Left colon (tissue), 2 donors: Measurements from ENCODE around the gene SPINK4. TPM values are rescaled to one million over a fixed set of nuclear protein-coding genes. Genes with fewer than 3 reads are reported as not detected.

Experiments
- ATAC-seq: fragments of 200-7000 bp; cut with Tn5 transposase; one replicate; pipeline ENCODE4 v1.9.1; 2020; ENCODE audit warnings: mild to moderate bottlenecking, moderate library complexity
- DNase-seq, 2 donors: peaks; one replicate each; pipeline ENCODE4 v3.0.0-alpha.2; 2020
- intact Hi-C, 2 donors: fragments of 100-400 bp; cut with DNase I in 1 of 2; cut with micrococcal nuclease in 1 of 2; formaldehyde crosslinking; loops; one replicate each; pipeline versions ENCODE4 v1.11.2 to v1.14.0; 2022; cut with DNase I, micrococcal nuclease
- total RNA-seq, 2 donors: library from RNA; stranded (reverse); fragmentation: NEBNext Ultra II Directional; extraction: Animal tissue kit (Norgen Biotek cat#: 25700); gene quantifications; one replicate each; pipeline ENCODE4 v1.2.1, GENCODE V29; 2021
- donor health status: DM: no; HTN: no; CAD: no.
- donor health status: DM: yes; HTN: yes; CAD: no.

Gene SPINK4
- total RNA-seq, 2 donors from 2014 or later, result 13.9 to 146 TPM

- DNase-seq (no peak), ATAC-seq (no peak)
- intact Hi-C loops, result no loop called here
Measured at GRCh38 chr9:33249983-33250382, 10.0 kb downstream of the SPINK4 start.

DNA sequence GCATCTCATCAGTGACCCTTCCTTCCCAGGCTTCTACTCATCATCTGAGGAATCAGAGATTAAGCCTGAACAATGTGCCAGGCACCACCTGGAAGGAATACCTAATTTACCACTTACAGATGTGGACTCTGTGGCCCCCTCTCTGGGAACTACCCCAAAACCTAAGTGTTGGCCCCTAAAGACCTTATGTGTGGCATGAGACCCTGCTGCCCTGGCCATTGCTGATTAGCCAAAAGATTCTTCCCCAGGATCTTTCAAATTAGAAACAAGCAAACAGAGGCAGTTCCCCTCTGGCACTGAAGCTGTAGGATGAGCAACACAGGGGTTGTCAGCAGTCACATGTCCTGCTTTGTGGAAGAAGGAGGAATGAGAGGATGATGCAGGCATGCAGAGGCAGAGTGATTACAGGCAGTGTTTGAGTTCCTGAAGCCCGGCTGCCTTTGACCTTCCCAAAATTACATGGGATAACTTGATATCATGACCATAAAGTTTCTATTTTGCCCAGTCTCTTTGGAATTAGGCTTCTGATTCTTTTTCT, 10.6 kb downstream of the SPINK4 start:
- DNase-seq (no peak), ATAC-seq (peak; percentile 13)
- intact Hi-C loops, result no loop called here

DNA sequence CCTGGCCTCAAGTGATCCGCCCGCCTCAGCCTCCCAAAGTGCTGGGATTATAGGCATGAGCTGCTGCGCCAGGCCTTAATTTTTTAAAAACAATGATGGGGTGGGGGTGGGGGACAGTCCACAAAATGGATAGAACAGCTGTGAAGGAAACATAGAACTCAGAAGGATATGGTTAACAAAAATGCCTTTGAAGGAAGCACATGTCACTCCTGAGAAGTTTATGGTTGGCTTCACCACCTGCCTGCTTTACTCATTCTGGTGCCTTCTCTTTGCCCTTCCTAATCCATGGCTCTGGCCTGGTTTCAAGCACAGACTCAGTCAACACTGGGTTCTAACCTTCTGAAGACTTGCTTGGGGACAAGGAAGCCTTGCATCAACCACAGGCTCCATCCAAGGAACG, 14.2 kb downstream of the SPINK4 start:
- intact Hi-C loops, result no loop called here
- DNase-seq (no peak), ATAC-seq (no peak)

DNA sequence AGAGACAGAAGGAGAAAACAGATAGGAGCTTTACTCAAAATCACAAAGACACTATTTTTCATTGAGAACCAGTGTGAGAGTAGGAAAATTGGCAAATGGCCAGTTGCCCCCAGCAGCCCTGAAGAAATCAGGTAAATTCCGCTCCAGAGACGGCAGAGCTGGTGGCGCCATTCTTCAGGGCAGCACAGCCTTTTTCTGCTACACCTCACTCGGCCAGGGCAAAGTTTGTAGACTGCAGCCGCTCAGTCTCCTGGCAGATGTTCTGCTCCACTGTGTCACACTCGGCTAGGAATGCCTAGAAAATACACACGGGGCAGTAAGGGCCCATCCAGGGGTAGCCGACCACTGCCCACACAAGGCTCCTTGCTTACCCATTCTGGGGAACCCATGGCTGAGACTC, 15.0 kb downstream of the SPINK4 start:
- DNase-seq (no peak), ATAC-seq (no peak)
- intact Hi-C loops, result no loop called here

GRCh38 chr9:33255471-33255870, 15.5 kb downstream of the SPINK4 start:
- no peak for DNase-seq
- intact Hi-C loops, result no loop called here
- ATAC-seq, result no peak

DNA sequence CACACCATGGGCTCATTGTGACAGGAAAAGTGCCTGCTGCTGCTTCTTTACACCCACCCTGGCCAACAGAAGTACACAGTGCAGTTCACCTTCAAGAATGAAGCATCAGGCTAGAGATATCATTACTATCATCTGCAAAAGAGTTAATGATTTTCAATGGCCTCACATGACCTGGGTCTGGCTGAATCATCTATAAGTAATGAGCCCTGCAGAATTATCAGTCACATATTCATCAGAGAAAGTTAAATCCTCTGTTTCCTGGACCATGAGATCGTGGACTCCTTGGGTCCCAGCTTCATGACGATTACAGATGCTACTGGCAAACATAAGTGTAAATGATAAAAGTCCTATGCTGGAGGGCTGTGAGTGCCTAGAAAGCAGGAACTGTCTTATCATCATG, 16.3 kb downstream of the SPINK4 start:
- intact Hi-C loops, result no loop called here
- ATAC-seq, result no peak
- no peak for DNase-seq

GRCh38 chr9:33257276-33257675, 17.3 kb downstream of the SPINK4 start:
- DNase-seq, result no peak
- intact Hi-C loops, result no loop called here
- no peak for ATAC-seq

- intact Hi-C loops, result no loop called here
- ATAC-seq (no peak), DNase-seq (no peak)
Measured at GRCh38 chr9:33260372-33260771, 20.4 kb downstream of the SPINK4 start.

DNA sequence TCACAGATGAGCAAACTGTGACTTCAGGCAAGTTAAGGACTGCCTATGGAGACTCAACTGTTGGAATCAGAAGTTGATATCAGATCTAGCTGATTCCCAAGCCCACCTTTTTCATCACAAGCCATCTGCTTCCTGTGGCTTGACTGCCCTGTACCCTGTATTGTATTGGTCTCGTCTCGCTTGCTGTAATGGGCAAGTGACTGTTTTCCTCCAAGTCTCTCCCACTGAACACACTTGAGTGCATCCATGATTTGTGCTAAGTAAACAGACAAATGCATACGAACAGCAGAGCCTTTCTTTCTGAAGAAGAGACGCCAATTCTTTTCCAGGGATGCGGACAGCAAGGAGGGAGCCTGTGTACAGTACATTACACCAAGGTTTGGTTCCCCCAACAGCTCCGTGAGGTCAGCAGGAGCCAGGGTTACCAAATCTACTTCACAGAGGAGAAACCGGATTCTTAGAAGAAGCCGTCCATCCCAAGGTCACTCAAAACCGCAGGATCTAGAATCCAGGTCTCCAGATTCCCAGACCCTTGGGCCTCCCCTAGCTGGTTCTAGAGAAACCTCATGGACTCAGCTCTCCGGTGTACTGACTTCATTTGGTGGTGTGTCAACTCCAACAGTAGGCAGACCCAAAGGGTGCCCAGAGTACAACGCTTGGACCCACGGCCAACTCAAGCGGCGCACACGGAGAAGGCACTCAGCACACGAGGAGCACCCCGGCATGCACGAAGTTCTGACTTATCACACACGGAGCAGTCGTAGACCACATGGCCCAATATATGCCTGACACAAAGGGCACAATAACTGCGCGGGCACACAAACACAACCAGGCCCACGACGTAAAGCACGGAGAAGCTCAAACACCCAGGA, 23.4 kb downstream of the SPINK4 start:
- intact Hi-C loops, result no loop called here
- DNase-seq (no peak), ATAC-seq (peak; percentile 22)

- intact Hi-C loops, result no loop called here
- DNase-seq (peak; percentile 58 to 74), ATAC-seq (peak; percentile 27)
Measured at GRCh38 chr9:33264003-33264472, 24.1 kb downstream of the SPINK4 start.

DNA sequence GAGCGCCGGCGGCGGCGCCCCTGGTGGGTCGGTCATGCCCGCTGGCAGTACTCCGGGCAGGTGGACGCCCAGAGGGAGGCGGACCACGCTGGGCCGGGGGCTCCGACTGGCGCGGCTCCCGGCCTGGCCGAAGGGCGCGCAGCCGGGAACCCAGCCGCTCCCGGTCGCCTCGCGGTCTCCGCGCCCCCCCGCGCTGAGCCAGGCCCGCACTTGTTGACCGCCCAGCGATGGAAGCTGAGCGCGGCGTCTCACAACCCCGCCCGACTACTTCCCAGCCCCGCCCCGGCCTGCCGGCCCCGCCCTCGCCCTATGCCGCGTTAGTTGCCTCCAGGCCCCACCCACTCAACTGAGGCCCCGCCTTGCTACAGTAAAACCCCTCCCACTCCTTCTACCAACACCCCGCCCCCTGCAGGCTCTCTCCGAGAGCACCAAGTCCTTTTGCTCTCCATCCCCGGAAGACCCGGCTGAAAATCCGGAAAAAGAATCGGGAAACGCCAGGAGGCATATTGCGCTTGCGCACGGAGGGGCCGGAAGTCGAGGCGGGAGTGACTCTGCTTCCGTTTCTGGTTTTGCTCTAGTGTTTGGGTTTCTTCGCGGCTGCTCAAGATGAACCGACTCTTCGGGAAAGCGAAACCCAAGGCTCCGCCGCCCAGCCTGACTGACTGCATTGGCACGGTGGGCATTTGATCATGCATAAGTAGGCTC, 24.7 kb downstream of the SPINK4 start, which contains the start of the genes BAG1 and CHMP5:
Gene BAG1 (minus strand): TSS at position 236 of the 705 bp plus-strand sequence.
Gene CHMP5 (plus strand): TSS at position 577 of the 705 bp plus-strand sequence. CDS start 30 bp downstream, at position 607.
- DNase-seq, result peak; percentile 99 to 100
- intact Hi-C loops, result no loop called here

GRCh38 chr9:33265211-33265865, 25.4 kb downstream of the SPINK4 start:
- ATAC-seq (no peak), DNase-seq (peak in 1 of 2 donors; percentile 28)
- intact Hi-C loops, result no loop called here

More for the DNA sequence above, 24.7 kb downstream of the SPINK4 start, which contains the start of the genes BAG1 and CHMP5:
- peak; percentile 92 for ATAC-seq

DNA sequence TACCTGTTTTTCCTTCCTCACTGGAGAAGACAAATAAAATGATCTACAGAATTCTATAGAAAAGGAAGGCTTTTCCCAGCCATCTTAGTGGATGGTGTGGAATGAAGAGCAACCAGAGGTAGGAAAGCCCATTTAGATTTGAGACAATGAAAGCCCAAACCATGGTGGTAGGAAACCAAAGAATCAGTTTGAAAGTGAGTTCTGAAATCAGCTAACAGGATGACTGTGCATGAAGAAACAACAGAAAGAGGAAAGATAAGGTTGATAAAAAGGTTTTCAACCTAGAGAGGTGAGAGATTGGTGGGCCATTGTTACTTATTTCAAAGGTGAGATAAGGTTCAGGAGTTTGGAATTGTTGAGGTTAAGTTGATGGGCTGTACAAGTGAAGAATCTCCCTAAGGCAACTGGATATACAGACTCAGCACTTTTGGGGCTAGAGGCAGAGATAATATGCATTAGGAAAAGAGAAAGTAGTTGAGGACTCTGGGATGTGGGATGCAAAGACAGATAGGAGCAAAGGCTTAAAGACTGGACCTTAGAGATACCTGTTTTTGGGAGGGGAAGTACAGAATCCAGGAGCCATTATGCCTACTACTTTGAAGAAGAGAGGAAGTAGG, 27.3 kb downstream of the SPINK4 start:
- DNase-seq (no peak), ATAC-seq (no peak)
- intact Hi-C loops, result no loop called here

GRCh38 chr9:33270146-33270545, 30.2 kb downstream of the SPINK4 start:
- no peak for ATAC-seq
- DNase-seq, result no peak
- intact Hi-C loops, result no loop called here

- DNase-seq (peak; percentile 23 to 64), ATAC-seq (peak; percentile 96)
- intact Hi-C loops, result no loop called here
Measured at GRCh38 chr9:33272061-33272460, 32.1 kb downstream of the SPINK4 start.

GRCh38 chr9:33273266-33273971, 33.5 kb downstream of the SPINK4 start:
- ATAC-seq (no peak), DNase-seq (no peak)
- intact Hi-C loops, result no loop called here

GRCh38 chr9:33273972-33274328, 34.0 kb downstream of the SPINK4 start:
- DNase-seq, result no peak
- no peak for ATAC-seq
- intact Hi-C loops, result no loop called here

DNA sequence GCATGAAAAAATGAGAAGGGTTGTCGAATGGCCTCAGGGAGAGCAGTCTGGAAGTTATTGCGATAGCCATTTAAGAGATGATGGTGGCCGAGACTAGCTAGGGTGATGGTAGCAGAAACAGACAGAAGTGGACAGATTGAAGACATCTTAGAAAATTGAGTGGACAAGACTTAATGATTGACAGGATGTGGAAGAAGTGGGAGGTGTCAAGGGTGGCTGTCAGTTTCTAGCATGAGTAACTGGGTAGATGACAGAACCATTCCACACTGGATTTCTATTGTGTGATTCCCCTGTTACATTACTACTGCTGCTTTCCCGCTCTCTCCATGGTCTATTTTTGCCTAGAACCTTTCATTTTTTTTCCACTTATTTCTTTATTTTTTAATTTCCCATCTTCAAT, 37.5 kb downstream of the SPINK4 start:
- ATAC-seq (no peak), DNase-seq (no peak)
- intact Hi-C loops, result no loop called here
